GM21723 (cell line): ENCODE measurements around the gene SMIM22.

Experiments
- ATAC-seq: cut with Tn5 transposase; IDR thresholded peaks from one replicate; pipeline ENCODE4 v1.9.1; 2021; ENCODE audit warnings: mild to moderate bottlenecking, moderate library complexity; ENCODE audit not compliant: unreplicated experiment

Gene SMIM22

GRCh38 chr16:4795828-4796572 lies 831 bp downstream of the SMIM22 start:
- no peak for ATAC-seq

- no peak for ATAC-seq
These were observed 2.0 kb downstream of the SMIM22 start for GRCh38 chr16:4796982-4797804.

GRCh38 chr16:4797805-4798252 lies 2.7 kb downstream of the SMIM22 start:
- ATAC-seq = no peak

- ATAC-seq = no peak
These were observed 3.3 kb downstream of the SMIM22 start for GRCh38 chr16:4798456-4798855.

GRCh38 chr16:4799171-4799855 lies 4.1 kb downstream of the SMIM22 start:
- no peak for ATAC-seq

GRCh38 chr16:4800290-4801041 lies 5.3 kb downstream of the SMIM22 start:
- ATAC-seq = no peak

GRCh38 chr16:4801051-4801961 lies 6.1 kb downstream of the SMIM22 start:
- no peak for ATAC-seq

- peak; percentile 60 for ATAC-seq
These were observed 6.9 kb downstream of the SMIM22 start, which contains the start of gene ROGDI for GRCh38 chr16:4801962-4802658. TSS of gene ROGDI (minus strand) at chr16:4802633. CDS start at chr16:4802571, 62 bp downstream.

GRCh38 chr16:4802659-4803287 lies 7.6 kb downstream of the SMIM22 start:
- ATAC-seq = peak; percentile 91

- ATAC-seq = no peak
These were observed 8.3 kb downstream of the SMIM22 start for GRCh38 chr16:4803401-4803844.

- no peak for ATAC-seq
These were observed 9.0 kb downstream of the SMIM22 start for GRCh38 chr16:4803898-4804762.

- ATAC-seq = no peak
These were observed 10.1 kb downstream of the SMIM22 start for GRCh38 chr16:4805231-4805630.

- no peak for ATAC-seq
These were observed 11.1 kb downstream of the SMIM22 start for GRCh38 chr16:4806280-4806679.

- no peak for ATAC-seq
These were observed 16.1 kb downstream of the SMIM22 start for GRCh38 chr16:4811242-4811641.

- no peak for ATAC-seq
These were observed 16.6 kb downstream of the SMIM22 start for GRCh38 chr16:4811773-4812172.

GRCh38 chr16:4813251-4814003 lies 18.3 kb downstream of the SMIM22 start:
- no peak for ATAC-seq

GRCh38 chr16:4814046-4814445 lies 18.9 kb downstream of the SMIM22 start:
- no peak for ATAC-seq
